Transverse colon (tissue), 4 donors: ENCODE results near the gene SYNE1. TPM values are rescaled to one million over a fixed set of nuclear protein-coding genes. Genes with fewer than 3 reads are reported as not detected.

Experiments used
- DNase-seq: peaks from one replicate; pipeline ENCODE4 v3.0.0-alpha.2; 2019
- H3K27ac ChIP-seq, 4 donors: fragments of 200-600 bp; sonication (generic); 2 replicates each; pipeline ENCODE4 v1.5.1; 2016 to 2018; ENCODE audit warnings: inconsistent platforms in 4 of 4
- H3K27me3 ChIP-seq: fragments of 200-600 bp; sonication (generic); 2 replicates; pipeline ENCODE4 v1.5.1; 2017; ENCODE audit warnings: inconsistent platforms
- H3K36me3 ChIP-seq, 4 donors: fragments of 200-600 bp; sonication (generic); 2 replicates each; pipeline ENCODE4 v1.5.1; 2017 to 2019; ENCODE audit warnings: inconsistent platforms in 4 of 4
- H3K4me1 ChIP-seq, 4 donors: fragments of 200-600 bp; sonication (generic); 2 replicates each; pipeline ENCODE4 v1.5.1; 2017 to 2020; ENCODE audit warnings: inconsistent platforms in 4 of 4
- H3K4me3 ChIP-seq, 4 donors: fragments of 200-600 bp; sonication (generic); 1 replicate in 1 of 4; 2 replicates in 3 of 4; pipeline versions ENCODE4 v1.5.1 to v1.6.1; 2017 to 2019; ENCODE audit warnings: inconsistent platforms in 4 of 4
- H3K9me3 ChIP-seq, 2 donors: fragments of 200-600 bp; sonication (generic); 2 replicates each; pipeline ENCODE4 v1.5.1; 2017 to 2019; ENCODE audit warnings: inconsistent platforms in 2 of 2
- EP300 ChIP-seq: sonication (generic); formaldehyde crosslinking; IDR thresholded peaks from one replicate; pipeline ENCODE4 v1.6.1; 2017; ENCODE audit warnings: antibody characterized with exemption, low read depth
- POLR2A ChIP-seq: fragments of 450-650 bp; IDR thresholded peaks from one replicate; pipeline ENCODE4 v1.6.1; 2016; ENCODE audit warnings: antibody characterized with exemption, mild to moderate bottlenecking, moderate library complexity
- POLR2AphosphoS5 ChIP-seq, 3 donors: sonication (generic); formaldehyde crosslinking; IDR thresholded peaks; one replicate each; pipeline ENCODE4 v1.6.1; 2016; ENCODE audit warnings: antibody characterized with exemption in 3 of 3
- WGBS, 2 donors: methylation state at CpG; one replicate each; pipeline ENCODE4 v1.1.5; 2018; ENCODE audit warnings: low coverage in 1 of 2; 5-methylcytosine and 5-hydroxymethylcytosine counted together
- in situ Hi-C, 4 donors: fragments of 200-750 bp; cut with MboI; loops; one replicate each; pipeline versions ENCODE4 v1.15.0 to v1.15.1; 2017; ENCODE audit warnings: low sequenced_read_pairs in 3 of 4, low pct_ligation_motif_present in 1 of 4, low pct_unique_long_range_greater_than_20kb in 1 of 4
- intact Hi-C: fragments of 100-400 bp; cut with DNase I; formaldehyde crosslinking; loops from one replicate; pipeline ENCODE4 v1.15.1; 2023; ENCODE audit warnings: low total_unique reads
- total RNA-seq, 4 donors: library from RNA; depleted of rRNA; stranded (reverse); fragments of >200 nt; gene quantifications; one replicate each; pipeline ENCODE4 v1.1.0, GENCODE V29; 2016
- TF ChIP-seq, protein P1 (sequence below), 5 experiments: fragments of 200-600 bp in 3 of 5; fragments of 450-650 bp in 2 of 5; sonication (generic) in 3 of 5; IDR thresholded peaks; 1 replicate in 2 of 5; 2 replicates in 3 of 5; pipeline ENCODE4 v1.5.1; 2016 to 2017; ENCODE audit warnings: antibody characterized with exemption in 5 of 5, inconsistent platforms in 3 of 5, mild to moderate bottlenecking in 2 of 5, moderate library complexity in 1 of 5

The SYNE1 gene
- total RNA-seq, 4 donors from 2014 or later: 31.4 to 87.2 (median 59.7) TPM

DNA sequence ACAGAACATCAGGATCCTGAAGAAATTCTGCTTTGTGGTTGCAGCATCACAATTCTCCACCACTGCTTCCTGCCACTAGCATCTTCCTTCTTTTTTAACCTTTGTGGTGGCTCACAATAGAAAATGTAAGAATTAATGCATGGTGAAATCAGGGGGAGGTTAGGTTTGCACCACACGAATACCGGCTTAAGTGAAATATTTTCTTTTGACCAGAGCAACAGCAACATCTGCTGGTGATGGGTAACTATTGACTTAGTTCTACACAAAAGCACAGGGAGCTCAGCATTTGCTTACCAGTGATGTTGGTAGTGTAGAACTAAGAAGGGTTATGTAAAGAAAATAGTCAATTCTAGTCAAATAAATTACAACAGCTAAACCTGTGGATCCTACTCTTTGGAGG is 280.5 kb downstream of the SYNE1 start:
- Histone ChIP-seq H3K36me3 (peaks cover 0 to 10% (median 5%) of the 10 kb centered on the region in 4 donors), H3K4me3 (no peak overlapping the region), H3K27me3 (no peaks in the 10 kb centered on the region), H3K9me3 (no peaks in the 10 kb centered on the region), H3K4me1 (no peaks in the 10 kb centered on the region), H3K27ac (no peak overlapping the region)
- WGBS, 2 donors: 8 to 23% methylated on average over 2 of the region's 2 CpGs
- intact Hi-C loops (no loop called here), in situ Hi-C loops (no loop called here)
- DNase-seq: no peak
- TF ChIP-seq, protein P1, sequence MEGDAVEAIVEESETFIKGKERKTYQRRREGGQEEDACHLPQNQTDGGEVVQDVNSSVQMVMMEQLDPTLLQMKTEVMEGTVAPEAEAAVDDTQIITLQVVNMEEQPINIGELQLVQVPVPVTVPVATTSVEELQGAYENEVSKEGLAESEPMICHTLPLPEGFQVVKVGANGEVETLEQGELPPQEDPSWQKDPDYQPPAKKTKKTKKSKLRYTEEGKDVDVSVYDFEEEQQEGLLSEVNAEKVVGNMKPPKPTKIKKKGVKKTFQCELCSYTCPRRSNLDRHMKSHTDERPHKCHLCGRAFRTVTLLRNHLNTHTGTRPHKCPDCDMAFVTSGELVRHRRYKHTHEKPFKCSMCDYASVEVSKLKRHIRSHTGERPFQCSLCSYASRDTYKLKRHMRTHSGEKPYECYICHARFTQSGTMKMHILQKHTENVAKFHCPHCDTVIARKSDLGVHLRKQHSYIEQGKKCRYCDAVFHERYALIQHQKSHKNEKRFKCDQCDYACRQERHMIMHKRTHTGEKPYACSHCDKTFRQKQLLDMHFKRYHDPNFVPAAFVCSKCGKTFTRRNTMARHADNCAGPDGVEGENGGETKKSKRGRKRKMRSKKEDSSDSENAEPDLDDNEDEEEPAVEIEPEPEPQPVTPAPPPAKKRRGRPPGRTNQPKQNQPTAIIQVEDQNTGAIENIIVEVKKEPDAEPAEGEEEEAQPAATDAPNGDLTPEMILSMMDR (IDR thresholded peaks at IDR 0.05): no peak
- TF ChIP-seq POLR2A (no peak), POLR2AphosphoS5 (IDR thresholded peaks at IDR 0.05) (no peak), EP300 (no peak)

DNA sequence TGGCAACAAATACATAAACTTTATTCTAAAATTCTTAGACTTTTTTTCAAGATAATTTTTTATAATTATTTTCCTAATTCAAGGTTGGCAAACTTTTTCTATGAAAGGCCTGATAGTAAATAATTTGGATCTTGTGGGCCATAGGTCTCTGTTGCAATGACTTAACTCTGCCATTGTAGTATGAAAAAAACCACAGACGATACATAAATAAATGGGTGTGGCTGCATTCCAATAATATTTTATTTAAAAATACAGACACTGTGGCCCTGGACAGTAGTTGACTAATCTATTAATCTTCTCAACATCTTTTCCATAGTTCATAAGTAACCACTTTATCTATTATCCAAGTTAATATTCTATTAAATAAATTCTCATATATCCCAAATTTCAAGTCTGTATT is 281.1 kb downstream of the SYNE1 start:
- no peak for TF ChIP-seq POLR2AphosphoS5 (IDR thresholded peaks at IDR 0.05)
- TF ChIP-seq POLR2A: no peak
- TF ChIP-seq, protein P1 (IDR thresholded peaks at IDR 0.05): no peak
- no peak for TF ChIP-seq EP300
- Histone ChIP-seq H3K27me3 (no peaks in the 10 kb centered on the region), H3K36me3 (peaks cover 0 to 10% (median 5%) of the 10 kb centered on the region in 4 donors), H3K4me1 (no peaks in the 10 kb centered on the region), H3K9me3 (no peaks in the 10 kb centered on the region), H3K27ac (no peak overlapping the region), H3K4me3 (no peak overlapping the region)
- intact Hi-C loops: no loop called here
- in situ Hi-C loops: no loop called here
- DNase-seq: no peak
- 71 to 82% methylated on average over 1 of the region's 1 CpG for WGBS, 2 donors

DNA sequence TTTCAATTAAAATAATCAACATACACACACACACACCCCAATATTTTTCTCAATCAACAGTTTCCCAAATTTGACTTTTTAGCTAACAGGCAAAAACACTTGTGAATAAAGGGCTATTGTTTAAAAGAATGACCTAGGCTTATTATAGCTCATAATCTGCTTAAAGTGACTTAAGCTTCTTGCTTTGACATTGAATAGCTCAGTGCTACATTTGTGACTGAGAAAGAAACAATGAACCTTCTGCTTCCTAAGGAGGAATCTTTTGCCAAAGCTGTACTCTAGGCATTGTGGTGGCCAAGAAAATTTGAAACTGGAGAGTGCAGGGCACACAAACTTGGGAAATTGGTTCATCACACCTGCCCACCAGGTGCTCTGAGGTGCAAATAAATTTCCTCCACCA is 282.0 kb downstream of the SYNE1 start:
- DNase-seq: no peak
- intact Hi-C loops (no loop called here), in situ Hi-C loops (no loop called here)
- Histone ChIP-seq H3K36me3 (peaks cover 0 to 10% (median 5%) of the 10 kb centered on the region in 4 donors), H3K27me3 (no peaks in the 10 kb centered on the region), H3K27ac (no peak overlapping the region), H3K9me3 (no peaks in the 10 kb centered on the region), H3K4me3 (no peak overlapping the region), H3K4me1 (no peaks in the 10 kb centered on the region)
- no peak for TF ChIP-seq POLR2AphosphoS5 (IDR thresholded peaks at IDR 0.05)
- TF ChIP-seq EP300: no peak
- TF ChIP-seq, protein P1 (IDR thresholded peaks at IDR 0.05): no peak
- TF ChIP-seq POLR2A: no peak

DNA sequence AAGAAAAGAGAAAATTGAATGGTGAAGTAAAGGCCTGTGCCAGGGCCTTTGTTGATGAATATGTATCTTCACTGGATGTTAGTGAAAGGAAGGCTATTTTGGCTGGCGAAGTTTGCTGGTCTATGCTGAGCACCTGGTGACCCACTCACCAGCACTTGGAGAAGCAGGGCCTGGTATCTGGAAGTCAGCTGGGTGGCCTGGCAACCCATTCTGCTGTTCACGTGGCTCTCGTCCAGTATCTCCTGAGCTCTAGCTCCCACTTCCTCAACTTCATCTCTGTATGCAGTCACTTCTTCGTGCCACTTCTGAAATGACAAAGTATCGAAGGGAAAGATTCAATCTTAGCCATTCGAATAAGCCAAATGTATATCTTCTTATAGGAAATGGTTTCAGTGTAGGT is 283.7 kb downstream of the SYNE1 start:
- H3K36me3 ChIP-seq: peaks cover 0 to 10% (median 5%) of the 10 kb centered on the region in 4 donors
- no peaks in the 10 kb centered on the region for H3K27me3 ChIP-seq
- intact Hi-C loops (no loop called here), in situ Hi-C loops (no loop called here)
- no peak overlapping the region for H3K27ac ChIP-seq
- H3K4me1 ChIP-seq: no peaks in the 10 kb centered on the region
- no peaks in the 10 kb centered on the region for H3K9me3 ChIP-seq
- TF ChIP-seq POLR2A (no peak), EP300 (no peak), POLR2AphosphoS5 (IDR thresholded peaks at IDR 0.05) (no peak)
- TF ChIP-seq, protein P1 (IDR thresholded peaks at IDR 0.05): no peak
- no peak for DNase-seq
- WGBS, 2 donors: 88 to 90% methylated on average over 5 to 6 of the region's 6 CpGs
- H3K4me3 ChIP-seq: no peak overlapping the region
